AG04449 (cell line): Measurements from ENCODE around the gene SMURF2.
"Not testable (repeated sequence)": the region's sequence is repeated elsewhere in the genome, so short reads cannot be mapped to it uniquely, and the experiment has no call there.

Experiments used
- CTCF ChIA-PET: fragments of 350-600 bp; formaldehyde crosslinking; extraction: SDS; loops from one replicate; lab custom pipeline; 2021; ENCODE audit warnings: antibody characterized with exemption; lab: Yijun Ruan, JAX
- POLR2A ChIA-PET: fragments of 400-600, 350-600 bp; formaldehyde crosslinking; extraction: SDS; loops from one replicate; lab custom pipeline; 2020; ENCODE audit warnings: antibody characterized with exemption, inconsistent platforms; lab: Yijun Ruan, JAX
- DNase-seq: peaks from one replicate; pipeline ENCODE4 v3.0.0-alpha.2; 2010; ENCODE audit warnings: low read depth, low spot score
- H3K4me3 ChIP-seq: 2 replicates; pipeline ENCODE4 v1.5.1; 2011; ENCODE audit warnings: low read depth, mild to moderate bottlenecking, control low read depth, low read length
- CTCF ChIP-seq: IDR thresholded peaks from one replicate; pipeline ENCODE4 v1.5.1; 2011; ENCODE audit warnings: mild to moderate bottlenecking, moderate library complexity, low read length, control low read depth, inconsistent platforms; ENCODE audit not compliant: insufficient read depth; ENCODE audit errors: missing control alignments

Gene SMURF2

GRCh38 chr17:64614266-64615027, 47.7 kb downstream of the SMURF2 start:
- no peak overlapping the region for H3K4me3 ChIP-seq
- CTCF ChIA-PET: interaction anchor here (0.7 kb wide), 1 partner anchor 12 kb away, joined by 3 read pairs; no protein-coding TSS in a partner anchor
- POLR2A ChIA-PET: interaction anchor here (0.5 kb wide), 1 partner anchor 15 kb away, joined by 3 read pairs; no protein-coding TSS in a partner anchor
- no peak for DNase-seq
- no peak for TF ChIP-seq CTCF

GRCh38 chr17:64611369-64611768, 50.7 kb downstream of the SMURF2 start:
- POLR2A ChIA-PET: no interaction called here
- H3K4me3 ChIP-seq: no peak overlapping the region
- no peak for DNase-seq
- CTCF ChIA-PET: interaction anchor here (1.1 to 1.5 kb wide), 3 partner anchors 8 to 13 kb away, joined by 3 to 5 read pairs (median 3); no protein-coding TSS in a partner anchor
- no peak for TF ChIP-seq CTCF

- CTCF ChIA-PET: interaction anchor here (0.6 to 1.5 kb wide), 2 partner anchors 10 to 14 kb away, joined by 3 read pairs; no protein-coding TSS in a partner anchor
- H3K4me3 ChIP-seq, DNase-seq, POLR2A ChIA-PET: not testable (repeated sequence)
Observed at GRCh38 chr17:64610244-64610643, 51.9 kb downstream of the SMURF2 start.

- CTCF ChIA-PET: interaction anchor here (1.5 kb wide), 1 partner anchor 12 kb away, joined by 3 read pairs; no protein-coding TSS in a partner anchor
- POLR2A ChIA-PET: no interaction called here
- TF ChIP-seq CTCF: no peak
- no peak overlapping the region for H3K4me3 ChIP-seq
- DNase-seq: no peak
Observed at GRCh38 chr17:64608571-64608981, 53.5 kb downstream of the SMURF2 start.

GRCh38 chr17:64607862-64608565, 54.1 kb downstream of the SMURF2 start:
- CTCF ChIA-PET: interaction anchor here (1.0 kb wide), 1 partner anchor 10 kb away, joined by 3 read pairs; no protein-coding TSS in a partner anchor
- POLR2A ChIA-PET: no interaction called here
- no peak for DNase-seq
- no peak overlapping the region for H3K4me3 ChIP-seq
- no peak for TF ChIP-seq CTCF

- POLR2A ChIA-PET, DNase-seq, H3K4me3 ChIP-seq: not testable (repeated sequence)
- CTCF ChIA-PET: interaction anchor here (0.8 to 2.1 kb wide), 5 partner anchors 8 to 128 kb away, joined by 3 to 6 read pairs (median 3); no protein-coding TSS in a partner anchor
Observed at GRCh38 chr17:64604532-64604931, 57.6 kb downstream of the SMURF2 start.

GRCh38 chr17:64603987-64604386, 58.1 kb downstream of the SMURF2 start:
- POLR2A ChIA-PET: no interaction called here
- no peak overlapping the region for H3K4me3 ChIP-seq
- CTCF ChIA-PET: interaction anchor here (0.7 to 2.1 kb wide), 5 partner anchors 9 to 128 kb away, joined by 3 to 6 read pairs (median 4); no protein-coding TSS in a partner anchor
- DNase-seq: no peak
- no peak for TF ChIP-seq CTCF
